ENCODE results near the gene IGFN1. TPM values are rescaled to one million over a fixed set of nuclear protein-coding genes. Genes with fewer than 3 reads are reported as not detected.

IGFN1 gene
- polyA plus RNA-seq, 2 donors = 0.01 to 0.02 TPM

- H3K27me3 ChIP-seq (ENCODE audit: control insufficient read depth in 1 of 2, insufficient read depth in 2 of 2, low read length in 2 of 2) = no peaks in the 10 kb centered on the region
- H3K9me3 ChIP-seq (ENCODE audit: control insufficient read depth in 2 of 2, insufficient read depth in 1 of 2, low read depth in 1 of 2, low read length in 1 of 2) = no peaks in the 10 kb centered on the region
- 76 to 81% methylated on average over 4 of the region's 4 CpGs for WGBS, 2 donors
- peaks cover 0 to 5% of the 10 kb centered on the region in 2 donors for H3K4me1 ChIP-seq (ENCODE audit: control insufficient read depth in 2 of 2, insufficient read depth in 2 of 2, low read length in 1 of 2)
- H3K36me3 ChIP-seq (ENCODE audit: control insufficient read depth in 2 of 2, insufficient read depth in 2 of 2, low read length in 1 of 2) = no peaks in the 10 kb centered on the region
- no peak overlapping the region for H3K27ac ChIP-seq (ENCODE audit: low read depth in 2 of 2, low read length in 1 of 2)
- H3K4me3 ChIP-seq (ENCODE audit: low read depth in 1 of 2, low read length in 2 of 2) = no peak overlapping the region
These were observed 17.5 kb upstream of the IGFN1 start for GRCh38 chr1:201172999-201173610.

- no peaks in the 10 kb centered on the region for H3K36me3 ChIP-seq (ENCODE audit: control insufficient read depth in 2 of 2, insufficient read depth in 2 of 2, low read length in 1 of 2)
- no peak overlapping the region for H3K4me3 ChIP-seq (ENCODE audit: low read depth in 1 of 2, low read length in 2 of 2)
- 50 to 54% methylated on average over 1 of the region's 1 CpG for WGBS, 2 donors
- H3K27ac ChIP-seq (ENCODE audit: low read depth in 2 of 2, low read length in 1 of 2) = peak overlapping the region in 1 of 2 donors; percentile 9
- H3K9me3 ChIP-seq (ENCODE audit: control insufficient read depth in 2 of 2, insufficient read depth in 1 of 2, low read depth in 1 of 2, low read length in 1 of 2) = no peaks in the 10 kb centered on the region
- H3K4me1 ChIP-seq (ENCODE audit: control insufficient read depth in 2 of 2, insufficient read depth in 2 of 2, low read length in 1 of 2) = peaks cover 0 to 5% of the 10 kb centered on the region in 2 donors
- H3K27me3 ChIP-seq (ENCODE audit: control insufficient read depth in 1 of 2, insufficient read depth in 2 of 2, low read length in 2 of 2) = no peaks in the 10 kb centered on the region
These were observed 16.9 kb upstream of the IGFN1 start for GRCh38 chr1:201173736-201174135.

DNA sequence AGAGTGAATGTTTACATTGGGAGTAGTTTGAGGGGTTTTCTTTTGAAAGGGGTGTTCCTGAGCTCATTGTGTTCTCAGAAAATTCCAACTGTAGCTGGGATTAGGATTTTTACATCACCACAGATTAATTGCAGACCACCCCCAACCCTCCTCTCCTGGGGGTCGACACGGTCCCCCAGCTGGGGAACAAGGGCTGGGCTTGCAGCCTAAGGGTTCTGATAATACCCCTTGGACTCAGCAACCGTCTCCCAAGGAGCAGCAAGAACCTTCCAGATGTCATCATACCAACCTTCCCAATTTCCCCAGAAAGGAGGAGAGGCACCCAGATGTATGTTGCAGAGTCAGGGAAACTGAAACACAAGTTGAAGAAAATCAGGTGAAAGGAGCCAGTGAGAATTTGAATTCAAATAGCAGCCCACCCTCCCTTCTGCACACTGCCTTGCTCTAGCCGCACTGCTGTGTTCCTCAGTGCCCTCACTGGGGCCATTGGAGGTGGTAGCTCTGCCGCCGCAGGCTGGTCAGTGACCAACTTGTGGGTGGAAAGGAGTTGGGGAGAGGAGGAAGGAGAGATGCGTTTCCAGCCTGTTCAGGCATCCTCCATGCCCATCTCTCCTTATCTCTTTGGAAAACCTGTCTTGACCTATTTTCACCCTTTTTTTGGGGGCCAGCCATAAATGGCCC, 14.7 kb upstream of the IGFN1 start:
- Histone ChIP-seq H3K36me3 (ENCODE audit: control insufficient read depth in 2 of 2, insufficient read depth in 2 of 2, low read length in 1 of 2) (no peaks in the 10 kb centered on the region), H3K4me3 (ENCODE audit: low read depth in 1 of 2, low read length in 2 of 2) (no peak overlapping the region), H3K9me3 (ENCODE audit: control insufficient read depth in 2 of 2, insufficient read depth in 1 of 2, low read depth in 1 of 2, low read length in 1 of 2) (no peaks in the 10 kb centered on the region), H3K4me1 (ENCODE audit: control insufficient read depth in 2 of 2, insufficient read depth in 2 of 2, low read length in 1 of 2) (peaks cover 0 to 5% of the 10 kb centered on the region in 2 donors), H3K27me3 (ENCODE audit: control insufficient read depth in 1 of 2, insufficient read depth in 2 of 2, low read length in 2 of 2) (no peaks in the 10 kb centered on the region), H3K27ac (ENCODE audit: low read depth in 2 of 2, low read length in 1 of 2) (no peak overlapping the region)
- 78 to 80% methylated on average over 7 of the region's 7 CpGs for WGBS, 2 donors

- Histone ChIP-seq H3K27me3 (ENCODE audit: control insufficient read depth in 1 of 2, insufficient read depth in 2 of 2, low read length in 2 of 2) (no peaks in the 10 kb centered on the region), H3K9me3 (ENCODE audit: control insufficient read depth in 2 of 2, insufficient read depth in 1 of 2, low read depth in 1 of 2, low read length in 1 of 2) (no peaks in the 10 kb centered on the region), H3K4me1 (ENCODE audit: control insufficient read depth in 2 of 2, insufficient read depth in 2 of 2, low read length in 1 of 2) (peaks cover 0 to 2% of the 10 kb centered on the region in 2 donors), H3K4me3 (ENCODE audit: low read depth in 1 of 2, low read length in 2 of 2) (no peak overlapping the region), H3K36me3 (ENCODE audit: control insufficient read depth in 2 of 2, insufficient read depth in 2 of 2, low read length in 1 of 2) (no peaks in the 10 kb centered on the region), H3K27ac (ENCODE audit: low read depth in 2 of 2, low read length in 1 of 2) (peak overlapping the region in 1 of 2 donors; percentile 26)
- 46 to 73% methylated on average over 2 of the region's 2 CpGs for WGBS, 2 donors
These were observed 13.7 kb upstream of the IGFN1 start for GRCh38 chr1:201176940-201177339.

GRCh38 chr1:201178718-201179117, 11.9 kb upstream of the IGFN1 start:
- no peak overlapping the region for H3K4me3 ChIP-seq (ENCODE audit: low read depth in 1 of 2, low read length in 2 of 2)
- H3K27me3 ChIP-seq (ENCODE audit: control insufficient read depth in 1 of 2, insufficient read depth in 2 of 2, low read length in 2 of 2) = no peaks in the 10 kb centered on the region
- no peaks in the 10 kb centered on the region for H3K9me3 ChIP-seq (ENCODE audit: control insufficient read depth in 2 of 2, insufficient read depth in 1 of 2, low read depth in 1 of 2, low read length in 1 of 2)
- no peaks in the 10 kb centered on the region for H3K36me3 ChIP-seq (ENCODE audit: control insufficient read depth in 2 of 2, insufficient read depth in 2 of 2, low read length in 1 of 2)
- H3K4me1 ChIP-seq (ENCODE audit: control insufficient read depth in 2 of 2, insufficient read depth in 2 of 2, low read length in 1 of 2) = peaks cover 0 to 2% of the 10 kb centered on the region in 2 donors
- H3K27ac ChIP-seq (ENCODE audit: low read depth in 2 of 2, low read length in 1 of 2) = no peak overlapping the region
- 61 to 74% methylated on average over 3 of the region's 3 CpGs for WGBS, 2 donors

GRCh38 chr1:201180141-201180540, 10.5 kb upstream of the IGFN1 start:
- Histone ChIP-seq H3K4me3 (ENCODE audit: low read depth in 1 of 2, low read length in 2 of 2) (no peak overlapping the region), H3K27me3 (ENCODE audit: control insufficient read depth in 1 of 2, insufficient read depth in 2 of 2, low read length in 2 of 2) (no peaks in the 10 kb centered on the region), H3K36me3 (ENCODE audit: control insufficient read depth in 2 of 2, insufficient read depth in 2 of 2, low read length in 1 of 2) (no peaks in the 10 kb centered on the region), H3K4me1 (ENCODE audit: control insufficient read depth in 2 of 2, insufficient read depth in 2 of 2, low read length in 1 of 2) (peaks cover 0 to 2% of the 10 kb centered on the region in 2 donors), H3K9me3 (ENCODE audit: control insufficient read depth in 2 of 2, insufficient read depth in 1 of 2, low read depth in 1 of 2, low read length in 1 of 2) (no peaks in the 10 kb centered on the region), H3K27ac (ENCODE audit: low read depth in 2 of 2, low read length in 1 of 2) (no peak overlapping the region)
- 52 to 55% methylated on average over 1 of the region's 1 CpG for WGBS, 2 donors

- H3K4me3 ChIP-seq (ENCODE audit: low read depth in 1 of 2, low read length in 2 of 2) = no peak overlapping the region
- no peaks in the 10 kb centered on the region for H3K27me3 ChIP-seq (ENCODE audit: control insufficient read depth in 1 of 2, insufficient read depth in 2 of 2, low read length in 2 of 2)
- no peaks in the 10 kb centered on the region for H3K9me3 ChIP-seq (ENCODE audit: control insufficient read depth in 2 of 2, insufficient read depth in 1 of 2, low read depth in 1 of 2, low read length in 1 of 2)
- 92 to 96% methylated on average over 6 of the region's 6 CpGs for WGBS, 2 donors
- no peak overlapping the region for H3K27ac ChIP-seq (ENCODE audit: low read depth in 2 of 2, low read length in 1 of 2)
- no peaks in the 10 kb centered on the region for H3K36me3 ChIP-seq (ENCODE audit: control insufficient read depth in 2 of 2, insufficient read depth in 2 of 2, low read length in 1 of 2)
- peaks cover 0 to 2% of the 10 kb centered on the region in 2 donors for H3K4me1 ChIP-seq (ENCODE audit: control insufficient read depth in 2 of 2, insufficient read depth in 2 of 2, low read length in 1 of 2)
These were observed 9.7 kb upstream of the IGFN1 start for GRCh38 chr1:201180901-201181300.

GRCh38 chr1:201181323-201181722, 9.3 kb upstream of the IGFN1 start:
- H3K27ac ChIP-seq (ENCODE audit: low read depth in 2 of 2, low read length in 1 of 2) = no peak overlapping the region
- WGBS, 2 donors = 67 to 81% methylated on average over 1 of the region's 1 CpG
- no peaks in the 10 kb centered on the region for H3K36me3 ChIP-seq (ENCODE audit: control insufficient read depth in 2 of 2, insufficient read depth in 2 of 2, low read length in 1 of 2)
- H3K9me3 ChIP-seq (ENCODE audit: control insufficient read depth in 2 of 2, insufficient read depth in 1 of 2, low read depth in 1 of 2, low read length in 1 of 2) = no peaks in the 10 kb centered on the region
- H3K4me1 ChIP-seq (ENCODE audit: control insufficient read depth in 2 of 2, insufficient read depth in 2 of 2, low read length in 1 of 2) = peaks cover 0 to 2% of the 10 kb centered on the region in 2 donors
- H3K27me3 ChIP-seq (ENCODE audit: control insufficient read depth in 1 of 2, insufficient read depth in 2 of 2, low read length in 2 of 2) = no peaks in the 10 kb centered on the region
- no peak overlapping the region for H3K4me3 ChIP-seq (ENCODE audit: low read depth in 1 of 2, low read length in 2 of 2)

DNA sequence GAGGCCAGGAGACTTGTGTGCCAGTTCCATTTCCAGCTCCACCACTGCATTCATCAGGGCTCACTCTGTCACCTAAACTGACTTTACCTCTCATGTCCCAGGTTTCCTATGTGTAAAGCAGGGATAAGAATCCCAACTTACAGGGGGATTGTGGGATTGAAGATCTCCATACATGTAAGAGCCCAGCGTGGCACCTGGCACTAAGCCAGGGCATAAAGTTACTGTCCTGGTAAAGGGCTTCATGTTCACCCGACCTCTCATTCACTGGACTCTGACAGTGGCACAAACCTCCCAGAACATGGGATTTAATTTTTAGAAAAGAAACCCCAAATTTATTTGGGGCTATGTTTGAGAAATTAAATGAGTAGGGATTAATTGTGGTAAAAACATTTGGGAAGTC, 8.9 kb upstream of the IGFN1 start:
- Histone ChIP-seq H3K4me3 (ENCODE audit: low read depth in 1 of 2, low read length in 2 of 2) (no peak overlapping the region), H3K36me3 (ENCODE audit: control insufficient read depth in 2 of 2, insufficient read depth in 2 of 2, low read length in 1 of 2) (no peaks in the 10 kb centered on the region), H3K4me1 (ENCODE audit: control insufficient read depth in 2 of 2, insufficient read depth in 2 of 2, low read length in 1 of 2) (peaks cover 0 to 2% of the 10 kb centered on the region in 2 donors), H3K27ac (ENCODE audit: low read depth in 2 of 2, low read length in 1 of 2) (no peak overlapping the region), H3K27me3 (ENCODE audit: control insufficient read depth in 1 of 2, insufficient read depth in 2 of 2, low read length in 2 of 2) (no peaks in the 10 kb centered on the region), H3K9me3 (ENCODE audit: control insufficient read depth in 2 of 2, insufficient read depth in 1 of 2, low read depth in 1 of 2, low read length in 1 of 2) (no peaks in the 10 kb centered on the region)
- 69 to 77% methylated on average over 2 of the region's 2 CpGs for WGBS, 2 donors

DNA sequence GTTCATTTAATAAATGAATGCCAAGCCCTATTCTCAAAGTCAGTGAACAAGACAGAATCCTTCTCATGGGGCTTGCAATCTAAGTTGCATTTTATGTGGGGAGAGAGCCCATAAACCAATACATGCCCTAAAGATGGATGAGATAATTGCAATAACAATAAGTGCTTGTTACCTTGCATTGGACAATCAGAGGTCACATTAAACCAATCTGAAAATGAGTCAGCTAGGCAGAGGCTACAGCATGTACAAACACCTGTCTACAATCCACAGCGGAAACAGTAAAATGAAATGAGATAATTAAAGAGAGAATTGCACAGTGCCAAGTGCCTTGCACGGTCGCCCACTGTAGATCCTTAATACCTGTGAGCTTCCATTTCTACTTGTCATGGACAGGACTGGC, 7.4 kb upstream of the IGFN1 start:
- H3K9me3 ChIP-seq (ENCODE audit: control insufficient read depth in 2 of 2, insufficient read depth in 1 of 2, low read depth in 1 of 2, low read length in 1 of 2) = no peaks in the 10 kb centered on the region
- H3K4me3 ChIP-seq (ENCODE audit: low read depth in 1 of 2, low read length in 2 of 2) = no peak overlapping the region
- H3K4me1 ChIP-seq (ENCODE audit: control insufficient read depth in 2 of 2, insufficient read depth in 2 of 2, low read length in 1 of 2) = no peaks in the 10 kb centered on the region
- no peaks in the 10 kb centered on the region for H3K36me3 ChIP-seq (ENCODE audit: control insufficient read depth in 2 of 2, insufficient read depth in 2 of 2, low read length in 1 of 2)
- no peaks in the 10 kb centered on the region for H3K27me3 ChIP-seq (ENCODE audit: control insufficient read depth in 1 of 2, insufficient read depth in 2 of 2, low read length in 2 of 2)
- 78 to 89% methylated on average over 3 of the region's 3 CpGs for WGBS, 2 donors
- H3K27ac ChIP-seq (ENCODE audit: low read depth in 2 of 2, low read length in 1 of 2) = no peak overlapping the region

All from esophagus (tissue), 2 donors.